Left lung (tissue), 10 donors: Measurements from ENCODE around the gene C1QTNF1. TPM values are rescaled to one million over a fixed set of nuclear protein-coding genes. Genes with fewer than 3 reads are reported as not detected.
A peak's percentile ranks its signal among the peaks of the same experiment; 100 is the strongest.

Source experiments
- ATAC-seq: fragments of 200-7000 bp; cut with Tn5 transposase; one replicate; pipeline ENCODE4 v1.9.1; 2020; ENCODE audit warnings: moderate library complexity
- DNase-seq, 4 donors: peaks; one replicate each; pipeline ENCODE4 v3.0.0-alpha.2; 2013 to 2020
- H3K27ac ChIP-seq, 2 donors: fragments of 200-600 bp; sonication (generic) in 1 of 2; one replicate each; pipeline versions ENCODE4 v1.5.0 to v1.8.0; 2020 to 2021
- H3K27me3 ChIP-seq, 2 donors: fragments of 200-600 bp; sonication (generic) in 1 of 2; one replicate each; pipeline versions ENCODE4 v1.5.0 to v1.8.0; 2020 to 2021
- H3K36me3 ChIP-seq, 2 donors: fragments of 200-600 bp; sonication (generic) in 1 of 2; one replicate each; pipeline versions ENCODE4 v1.5.0 to v1.8.0; 2020 to 2021
- H3K4me1 ChIP-seq, 2 donors: fragments of 200-600 bp; one replicate each; pipeline ENCODE4 v1.8.0; 2021
- H3K4me3 ChIP-seq, 2 donors: fragments of 200-600 bp; sonication (generic) in 1 of 2; one replicate each; pipeline versions ENCODE4 v1.5.0 to v1.8.0; 2020 to 2021; ENCODE audit warnings: mild to moderate bottlenecking in 1 of 2
- H3K9me3 ChIP-seq, 2 donors: fragments of 200-600 bp; sonication (generic) in 1 of 2; one replicate each; pipeline versions ENCODE4 v1.5.0 to v1.8.0; 2020 to 2021
- intact Hi-C, 2 donors: fragments of 100-400 bp; cut with DNase I; formaldehyde crosslinking; loops; one replicate each; pipeline versions ENCODE4 v1.11.2 to v1.14.2; 2022
- polyA plus RNA-seq, 6 donors: library from polyadenylated mRNA; unstranded; fragments of 120-200 nt; gene quantifications; one replicate each; pipeline ENCODE4 v1.2.1, GENCODE V29; 2013; ENCODE audit not compliant: insufficient read length in 6 of 6
- total RNA-seq, 2 donors: library from RNA; stranded (reverse); fragmentation: NEBNext Ultra II Directional; extraction: Animal tissue kit (Norgen Biotek cat#: 25700); gene quantifications; one replicate each; pipeline ENCODE4 v1.2.1, GENCODE V29; 2021
- TF ChIP-seq, protein P1 (sequence below), 2 donors: fragments of 200-600 bp; sonication (generic) in 1 of 2; IDR thresholded peaks; one replicate each; pipeline versions ENCODE4 v1.5.0 to v1.8.0; 2021; ENCODE audit warnings: antibody characterized with exemption in 2 of 2
- donor health status: DM: no; HTN: yes; CAD: no.
- donor health status: DM: no; HTN: no; CAD: no.

Gene C1QTNF1
- total and polyA plus RNA-seq, 8 donors = 1.4 to 31.4 (median 2.2) TPM

DNA sequence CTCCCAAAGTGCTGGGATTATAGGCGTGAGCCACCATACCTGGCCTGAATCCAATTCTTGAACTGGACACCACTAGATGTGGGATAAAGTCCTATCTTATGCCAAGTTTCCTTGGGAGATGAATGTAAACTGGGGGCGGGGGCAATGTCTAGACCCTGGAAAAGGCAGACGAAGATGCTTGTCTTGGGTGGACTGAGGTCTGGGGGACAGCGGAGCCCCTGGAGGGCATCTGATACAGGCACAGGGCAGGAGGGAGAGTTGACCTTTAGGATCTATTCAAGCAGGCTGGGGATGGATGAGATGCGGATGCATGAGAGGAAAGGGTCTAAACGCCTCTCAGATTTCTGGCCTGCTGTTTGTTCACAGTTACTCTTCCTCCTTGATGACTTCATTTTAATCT lies 11.7 kb downstream of the C1QTNF1 start:
- peaks cover 6 to 32% of the 10 kb centered on the region in 2 donors for H3K4me1 ChIP-seq
- intact Hi-C loops = no loop called here
- H3K36me3 ChIP-seq = no peaks in the 10 kb centered on the region
- ATAC-seq = no peak
- DNase-seq = no peak
- TF ChIP-seq, protein P1, sequence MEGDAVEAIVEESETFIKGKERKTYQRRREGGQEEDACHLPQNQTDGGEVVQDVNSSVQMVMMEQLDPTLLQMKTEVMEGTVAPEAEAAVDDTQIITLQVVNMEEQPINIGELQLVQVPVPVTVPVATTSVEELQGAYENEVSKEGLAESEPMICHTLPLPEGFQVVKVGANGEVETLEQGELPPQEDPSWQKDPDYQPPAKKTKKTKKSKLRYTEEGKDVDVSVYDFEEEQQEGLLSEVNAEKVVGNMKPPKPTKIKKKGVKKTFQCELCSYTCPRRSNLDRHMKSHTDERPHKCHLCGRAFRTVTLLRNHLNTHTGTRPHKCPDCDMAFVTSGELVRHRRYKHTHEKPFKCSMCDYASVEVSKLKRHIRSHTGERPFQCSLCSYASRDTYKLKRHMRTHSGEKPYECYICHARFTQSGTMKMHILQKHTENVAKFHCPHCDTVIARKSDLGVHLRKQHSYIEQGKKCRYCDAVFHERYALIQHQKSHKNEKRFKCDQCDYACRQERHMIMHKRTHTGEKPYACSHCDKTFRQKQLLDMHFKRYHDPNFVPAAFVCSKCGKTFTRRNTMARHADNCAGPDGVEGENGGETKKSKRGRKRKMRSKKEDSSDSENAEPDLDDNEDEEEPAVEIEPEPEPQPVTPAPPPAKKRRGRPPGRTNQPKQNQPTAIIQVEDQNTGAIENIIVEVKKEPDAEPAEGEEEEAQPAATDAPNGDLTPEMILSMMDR (IDR thresholded peaks at IDR 0.05) = no peak
- H3K4me3 ChIP-seq = no peak overlapping the region
- H3K27me3 ChIP-seq = peaks cover 0 to 9% of the 10 kb centered on the region in 2 donors
- H3K9me3 ChIP-seq = no peaks in the 10 kb centered on the region
- H3K27ac ChIP-seq = no peak overlapping the region

DNA sequence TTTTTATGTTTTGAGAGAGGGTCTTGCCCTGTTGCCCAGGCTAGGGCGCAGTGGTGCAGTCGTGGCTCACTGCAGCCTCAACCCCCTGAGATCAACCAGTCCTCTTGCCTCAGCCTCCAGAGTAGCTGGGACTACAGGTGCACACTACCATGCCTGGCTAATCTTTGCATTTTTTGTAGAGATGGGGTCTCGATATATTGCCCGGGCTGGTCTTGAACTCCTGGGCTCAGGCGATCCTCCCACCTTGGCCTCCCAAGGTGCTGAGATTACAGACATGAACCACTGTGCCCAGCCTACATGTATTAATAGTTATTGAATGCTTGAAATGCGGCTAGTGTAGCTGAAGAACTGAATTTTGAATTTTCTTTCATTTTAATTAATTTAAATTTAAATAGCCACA lies 12.2 kb downstream of the C1QTNF1 start:
- no peak for ATAC-seq
- peak overlapping the region in 1 of 2 donors; percentile 38 for H3K27ac ChIP-seq
- intact Hi-C loops = no loop called here

DNA sequence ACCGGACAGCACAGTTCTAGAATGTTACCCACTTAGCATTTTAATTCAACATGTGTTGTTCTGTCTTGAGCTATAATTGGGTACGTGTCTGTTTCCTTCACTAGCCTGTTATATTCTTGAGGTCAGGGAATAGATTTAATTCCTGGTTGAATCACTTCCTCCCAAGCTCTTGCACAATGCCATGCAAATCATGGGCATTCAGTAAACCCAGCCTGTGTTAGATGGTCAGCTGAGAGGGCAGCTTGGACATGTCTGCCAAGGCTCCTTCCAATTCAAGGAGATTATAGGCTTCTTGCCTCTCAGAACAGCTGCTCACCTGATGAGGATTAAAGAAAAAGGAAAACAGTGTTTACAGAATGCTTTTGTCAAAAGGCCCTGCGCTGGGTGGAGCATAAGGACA lies 12.6 kb downstream of the C1QTNF1 start:
- Histone ChIP-seq H3K27me3 (peaks cover 0 to 7% of the 10 kb centered on the region in 2 donors), H3K4me3 (no peak overlapping the region), H3K4me1 (peaks cover 6 to 32% of the 10 kb centered on the region in 2 donors), H3K27ac (peak overlapping the region in 1 of 2 donors; percentile 38), H3K36me3 (no peaks in the 10 kb centered on the region), H3K9me3 (no peaks in the 10 kb centered on the region)
- intact Hi-C loops = no loop called here
- DNase-seq (no peak), ATAC-seq (peak; percentile 78)
- TF ChIP-seq, protein P1 (IDR thresholded peaks at IDR 0.05) = no peak

More for the DNA sequence above, 12.2 kb downstream of the C1QTNF1 start:
- Histone ChIP-seq H3K36me3 (no peaks in the 10 kb centered on the region), H3K27me3 (peaks cover 0 to 9% of the 10 kb centered on the region in 2 donors), H3K4me3 (no peak overlapping the region), H3K4me1 (peaks cover 6 to 32% of the 10 kb centered on the region in 2 donors), H3K9me3 (no peaks in the 10 kb centered on the region)
- TF ChIP-seq, protein P1 (IDR thresholded peaks at IDR 0.05) = no peak
- DNase-seq = no peak

DNA sequence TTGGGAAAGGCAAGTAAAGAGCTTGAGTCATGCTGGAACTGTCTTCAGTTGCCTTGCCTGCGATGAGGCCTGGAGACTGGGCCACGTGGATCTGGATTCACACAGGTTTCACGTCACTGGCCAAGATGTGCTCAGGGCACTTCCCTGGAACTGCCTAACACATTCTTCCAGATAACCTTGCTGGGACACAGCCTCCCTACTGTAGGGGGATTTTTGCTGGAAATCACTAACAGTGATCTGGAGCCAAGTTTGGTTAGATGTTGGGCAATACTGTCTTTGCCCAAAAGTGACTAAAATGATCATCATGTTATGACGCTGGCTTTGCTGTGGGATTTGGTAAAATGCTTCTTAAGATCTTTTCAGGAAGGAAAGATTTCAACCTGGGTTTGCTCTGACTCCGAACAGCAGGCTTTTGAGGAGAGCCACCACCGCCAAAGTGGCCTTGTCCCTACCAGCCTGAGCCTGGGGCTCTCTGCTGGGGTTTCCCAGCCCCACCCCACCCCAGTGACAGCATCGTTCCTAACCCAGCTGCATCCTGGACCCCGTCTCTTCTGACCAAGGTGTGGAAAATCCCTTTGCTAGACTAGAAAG lies 14.7 kb downstream of the C1QTNF1 start:
- H3K36me3 ChIP-seq = no peaks in the 10 kb centered on the region
- no peaks in the 10 kb centered on the region for H3K27me3 ChIP-seq
- peak overlapping the region in 1 of 2 donors; percentile 37 for H3K27ac ChIP-seq
- H3K4me1 ChIP-seq = peaks cover 6 to 41% of the 10 kb centered on the region in 2 donors
- intact Hi-C loops = no loop called here
- H3K4me3 ChIP-seq = no peak overlapping the region
- no peak for DNase-seq
- peak; percentile 33 for ATAC-seq
- H3K9me3 ChIP-seq = no peaks in the 10 kb centered on the region
- TF ChIP-seq, protein P1 (IDR thresholded peaks at IDR 0.05) = no peak

DNA sequence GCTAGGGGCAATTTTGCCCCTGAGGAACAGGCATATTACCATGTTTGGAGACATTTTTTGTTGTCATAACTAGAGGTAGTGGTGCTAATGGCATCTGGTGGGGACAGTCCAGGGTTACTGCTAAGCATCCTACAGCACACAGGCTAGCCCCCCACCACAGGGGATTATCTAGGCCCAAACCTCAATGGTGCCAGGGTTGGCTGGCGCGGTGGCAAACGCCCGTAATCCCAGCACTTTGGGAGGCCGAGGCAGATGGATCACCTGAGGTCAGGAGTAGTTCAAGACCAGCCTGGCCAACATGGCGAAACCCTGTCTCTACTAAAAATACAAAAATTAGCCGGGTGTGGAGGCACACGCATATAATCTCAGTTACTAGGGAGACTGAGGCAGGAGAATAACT lies 15.2 kb downstream of the C1QTNF1 start:
- Histone ChIP-seq H3K36me3 (no peaks in the 10 kb centered on the region), H3K27ac (peak overlapping the region in 1 of 2 donors; percentile 37), H3K9me3 (no peaks in the 10 kb centered on the region), H3K4me1 (peaks cover 3 to 41% of the 10 kb centered on the region in 2 donors), H3K4me3 (no peak overlapping the region), H3K27me3 (no peaks in the 10 kb centered on the region)
- intact Hi-C loops = no loop called here
- TF ChIP-seq, protein P1 (IDR thresholded peaks at IDR 0.05) = no peak
- DNase-seq (no peak), ATAC-seq (no peak)
